Measurements from ENCODE around the gene PTGR1.

PTGR1 gene

GRCh38 chr9:111622626-111623025, 23.2 kb upstream of the PTGR1 start:
- TF ChIP-seq CEBPB (IDR thresholded peaks at IDR 0.05) (peak; percentile 98), EP300 (IDR thresholded peaks at IDR 0.05; ENCODE audit: borderline replicate concordance) (no peak), TAF1 (IDR thresholded peaks at IDR 0.05; ENCODE audit: low read depth) (no peak), CREB1 (IDR thresholded peaks at IDR 0.05; ENCODE audit: low read depth) (no peak), NFIC (IDR thresholded peaks at IDR 0.05) (peak; percentile 61), RAD21 (IDR thresholded peaks at IDR 0.05; ENCODE audit: low read depth) (no peak), YY1 (IDR thresholded peaks at IDR 0.05; ENCODE audit: low read depth) (no peak), TCF12 (IDR thresholded peaks at IDR 0.05; ENCODE audit: low read depth) (0 out of 2 replicates have a peak, but pooled peaks have one; percentile 24), ZBTB7A (IDR thresholded peaks at IDR 0.05; ENCODE audit: low read depth) (no peak), TEAD4 (IDR thresholded peaks at IDR 0.05) (peak; percentile 85), USF1 (IDR thresholded peaks at IDR 0.05) (no peak)

- TF ChIP-seq RAD21 (IDR thresholded peaks at IDR 0.05; ENCODE audit: low read depth) (peak; percentile 63), TCF12 (IDR thresholded peaks at IDR 0.05; ENCODE audit: low read depth) (no peak), TEAD4 (IDR thresholded peaks at IDR 0.05) (no peak)
These were observed 22.5 kb upstream of the PTGR1 start for GRCh38 chr9:111621895-111622480.

- TF ChIP-seq USF1 (IDR thresholded peaks at IDR 0.05) = no peak
- TF ChIP-seq NFIC (IDR thresholded peaks at IDR 0.05) = no peak
- TF ChIP-seq TAF1 (IDR thresholded peaks at IDR 0.05; ENCODE audit: low read depth) = no peak
- no peak for TF ChIP-seq ZBTB7A (IDR thresholded peaks at IDR 0.05; ENCODE audit: low read depth)
- no peak for TF ChIP-seq MAX (IDR thresholded peaks at IDR 0.05)
- no peak for TF ChIP-seq EGR1 (IDR thresholded peaks at IDR 0.05)
- TF ChIP-seq FOXM1 (IDR thresholded peaks at IDR 0.05; ENCODE audit: borderline replicate concordance, low read depth) = no peak
- no peak for TF ChIP-seq CEBPB (IDR thresholded peaks at IDR 0.05)
- TF ChIP-seq TCF12 (IDR thresholded peaks at IDR 0.05; ENCODE audit: low read depth) = no peak
- no peak for TF ChIP-seq REST (IDR thresholded peaks at IDR 0.05; ENCODE audit: low read depth)
- no peak for TF ChIP-seq EP300 (IDR thresholded peaks at IDR 0.05; ENCODE audit: borderline replicate concordance)
- TF ChIP-seq TEAD4 (IDR thresholded peaks at IDR 0.05) = no peak
- TF ChIP-seq YY1 (IDR thresholded peaks at IDR 0.05; ENCODE audit: low read depth) = no peak
- TF ChIP-seq CREB1 (IDR thresholded peaks at IDR 0.05; ENCODE audit: low read depth) = no peak
- no peak for TF ChIP-seq RAD21 (IDR thresholded peaks at IDR 0.05; ENCODE audit: low read depth)
These were observed 16.5 kb upstream of the PTGR1 start for GRCh38 chr9:111615928-111616327.

- no peak for TF ChIP-seq USF1 (IDR thresholded peaks at IDR 0.05)
- TF ChIP-seq NFIC (IDR thresholded peaks at IDR 0.05) = peak; percentile 38; the same call in 1 of the 2 replicates
- no peak for TF ChIP-seq EP300 (IDR thresholded peaks at IDR 0.05; ENCODE audit: borderline replicate concordance)
- TF ChIP-seq TAF1 (IDR thresholded peaks at IDR 0.05; ENCODE audit: low read depth) = no peak
- no peak for TF ChIP-seq CREB1 (IDR thresholded peaks at IDR 0.05; ENCODE audit: low read depth)
These were observed 14.1 kb upstream of the PTGR1 start for GRCh38 chr9:111613436-111614040.

- 0 out of 2 replicates have a peak, but pooled peaks have one; percentile 13 for TF ChIP-seq CREB1 (IDR thresholded peaks at IDR 0.05; ENCODE audit: low read depth)
- TF ChIP-seq YY1 (IDR thresholded peaks at IDR 0.05; ENCODE audit: low read depth) = no peak
- peak; percentile 41 for TF ChIP-seq TEAD4 (IDR thresholded peaks at IDR 0.05)
- no peak for TF ChIP-seq TAF1 (IDR thresholded peaks at IDR 0.05; ENCODE audit: low read depth)
- TF ChIP-seq TCF12 (IDR thresholded peaks at IDR 0.05; ENCODE audit: low read depth) = no peak
- 0 out of 2 replicates have a peak, but pooled peaks have one; percentile 14 for TF ChIP-seq NFIC (IDR thresholded peaks at IDR 0.05)
- no peak for TF ChIP-seq EGR1 (IDR thresholded peaks at IDR 0.05)
- TF ChIP-seq ZBTB7A (IDR thresholded peaks at IDR 0.05; ENCODE audit: low read depth) = no peak
- 0 out of 2 replicates have a peak, but pooled peaks have one; percentile 47 for TF ChIP-seq MAX (IDR thresholded peaks at IDR 0.05)
- no peak for TF ChIP-seq EP300 (IDR thresholded peaks at IDR 0.05; ENCODE audit: borderline replicate concordance)
- no peak for TF ChIP-seq REST (IDR thresholded peaks at IDR 0.05; ENCODE audit: low read depth)
These were observed 11.4 kb upstream of the PTGR1 start for GRCh38 chr9:111610845-111611244.
